GM12872 (cell line): ENCODE results near the gene LNPEP.

Experiments
- TF ChIP-seq, protein P1 (sequence below): IDR thresholded peaks from 3 replicates; pipeline ENCODE4 v1.5.1; 2011; ENCODE audit warnings: low read depth, mild to moderate bottlenecking, low read length, moderate library complexity; ENCODE audit not compliant: insufficient read depth

The LNPEP gene

DNA sequence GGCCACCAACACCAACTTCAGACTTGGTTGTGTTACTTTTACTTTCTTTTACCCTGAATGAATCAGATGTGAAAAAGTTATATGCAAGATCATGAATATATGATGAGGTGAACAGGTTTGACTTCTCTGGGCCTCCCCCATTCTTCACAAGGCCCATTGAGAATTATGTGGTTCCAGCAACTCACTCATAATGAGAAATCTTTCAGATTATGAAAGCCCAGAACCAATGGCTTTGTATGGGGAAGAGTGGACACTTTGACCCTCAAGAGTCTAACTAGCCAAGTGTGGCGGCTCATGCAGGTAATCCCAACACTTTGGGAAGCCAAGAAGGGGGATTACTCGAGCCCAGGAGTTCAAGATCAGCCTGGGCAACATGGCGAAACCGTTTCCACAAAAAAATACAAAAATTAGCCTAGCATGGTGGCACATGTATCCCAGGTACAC is 16.1 kb upstream of the LNPEP start:
- TF ChIP-seq, protein P1, sequence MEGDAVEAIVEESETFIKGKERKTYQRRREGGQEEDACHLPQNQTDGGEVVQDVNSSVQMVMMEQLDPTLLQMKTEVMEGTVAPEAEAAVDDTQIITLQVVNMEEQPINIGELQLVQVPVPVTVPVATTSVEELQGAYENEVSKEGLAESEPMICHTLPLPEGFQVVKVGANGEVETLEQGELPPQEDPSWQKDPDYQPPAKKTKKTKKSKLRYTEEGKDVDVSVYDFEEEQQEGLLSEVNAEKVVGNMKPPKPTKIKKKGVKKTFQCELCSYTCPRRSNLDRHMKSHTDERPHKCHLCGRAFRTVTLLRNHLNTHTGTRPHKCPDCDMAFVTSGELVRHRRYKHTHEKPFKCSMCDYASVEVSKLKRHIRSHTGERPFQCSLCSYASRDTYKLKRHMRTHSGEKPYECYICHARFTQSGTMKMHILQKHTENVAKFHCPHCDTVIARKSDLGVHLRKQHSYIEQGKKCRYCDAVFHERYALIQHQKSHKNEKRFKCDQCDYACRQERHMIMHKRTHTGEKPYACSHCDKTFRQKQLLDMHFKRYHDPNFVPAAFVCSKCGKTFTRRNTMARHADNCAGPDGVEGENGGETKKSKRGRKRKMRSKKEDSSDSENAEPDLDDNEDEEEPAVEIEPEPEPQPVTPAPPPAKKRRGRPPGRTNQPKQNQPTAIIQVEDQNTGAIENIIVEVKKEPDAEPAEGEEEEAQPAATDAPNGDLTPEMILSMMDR, result no peak

DNA sequence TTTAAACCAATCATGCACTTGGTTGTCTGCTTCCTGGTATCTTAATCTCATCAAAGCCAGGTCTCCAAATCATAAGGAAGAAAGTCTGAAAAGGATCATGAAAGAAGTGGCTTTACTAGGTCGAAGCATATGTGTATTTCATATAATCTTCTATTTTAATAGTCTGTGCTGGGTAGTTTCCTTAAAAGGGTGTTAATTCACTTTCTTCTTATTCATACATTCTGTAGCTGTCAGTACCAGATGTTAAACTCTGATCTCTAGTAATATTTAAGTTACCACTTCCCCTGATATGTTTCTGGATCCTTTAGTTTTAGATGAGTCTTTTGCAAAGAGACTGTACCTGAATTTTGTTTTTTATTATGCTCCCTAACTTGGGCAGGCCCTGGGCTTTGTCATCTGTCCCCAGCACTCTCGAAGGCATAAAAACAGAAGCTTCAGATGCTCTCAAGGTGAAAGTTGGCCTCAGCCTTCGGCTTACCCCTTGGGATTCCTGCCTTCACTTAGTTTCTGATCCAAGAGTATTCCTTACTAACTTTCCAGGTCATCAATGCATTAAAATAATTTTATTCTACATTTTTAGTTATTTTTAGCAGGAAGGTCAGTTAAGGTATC is 15.0 kb upstream of the LNPEP start:
- TF ChIP-seq, protein P1, result no peak

DNA sequence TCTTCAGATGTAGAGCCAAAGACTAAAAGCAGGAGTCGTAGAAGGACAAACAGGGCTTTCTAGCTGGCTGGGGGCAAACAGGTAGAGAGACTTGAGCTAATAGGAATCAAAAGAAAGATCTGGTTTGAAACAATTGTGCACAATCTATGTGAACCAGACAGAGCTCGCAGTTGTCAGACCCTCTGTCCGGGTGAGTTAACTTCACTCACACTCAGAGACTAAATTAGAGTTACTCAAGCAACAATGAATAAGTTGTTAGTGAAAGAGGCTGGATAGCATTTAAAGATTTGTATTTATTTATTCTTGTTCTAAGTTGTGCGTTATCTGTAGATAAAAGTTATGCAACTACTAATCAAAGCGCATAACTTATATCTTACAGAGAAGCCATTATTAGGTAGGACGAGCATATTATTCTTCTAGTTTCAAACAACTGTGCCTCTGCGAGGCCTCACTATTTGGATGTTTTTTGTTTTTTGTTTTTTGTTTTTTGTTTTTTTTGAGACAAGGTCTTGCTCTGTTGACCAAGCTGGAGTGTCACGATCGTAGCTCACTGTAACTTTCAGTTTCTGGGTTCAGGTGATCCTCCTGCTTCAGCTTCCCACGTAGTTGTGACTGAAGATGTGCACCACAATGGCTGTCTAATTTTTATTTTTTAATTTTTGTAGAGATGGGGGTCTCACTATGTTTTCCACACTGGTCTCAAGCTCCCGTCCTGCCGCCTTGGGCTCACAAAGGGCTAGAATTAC is 13.2 kb upstream of the LNPEP start:
- TF ChIP-seq, protein P1, result no peak

DNA sequence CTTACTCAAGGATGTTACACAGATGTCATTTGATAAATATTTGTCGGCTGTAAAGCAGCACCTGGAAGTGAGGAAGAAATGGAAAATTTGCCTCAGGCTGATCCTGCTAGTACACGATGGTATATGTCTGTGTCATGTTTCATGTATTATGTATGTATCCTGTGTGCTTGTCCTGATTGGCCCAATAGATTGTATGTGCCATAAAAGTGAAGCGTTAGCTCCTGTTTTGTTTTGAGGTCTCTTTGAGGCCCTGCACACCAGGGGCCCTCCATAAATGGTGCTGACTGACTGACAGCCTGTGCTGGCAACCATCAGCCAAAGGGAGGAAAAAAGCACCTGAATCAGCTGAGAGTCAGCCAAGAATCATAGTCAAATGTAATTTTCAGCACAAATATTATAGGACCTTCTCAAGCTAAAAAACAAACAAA is 11.8 kb upstream of the LNPEP start:
- TF ChIP-seq, protein P1, result no peak

DNA sequence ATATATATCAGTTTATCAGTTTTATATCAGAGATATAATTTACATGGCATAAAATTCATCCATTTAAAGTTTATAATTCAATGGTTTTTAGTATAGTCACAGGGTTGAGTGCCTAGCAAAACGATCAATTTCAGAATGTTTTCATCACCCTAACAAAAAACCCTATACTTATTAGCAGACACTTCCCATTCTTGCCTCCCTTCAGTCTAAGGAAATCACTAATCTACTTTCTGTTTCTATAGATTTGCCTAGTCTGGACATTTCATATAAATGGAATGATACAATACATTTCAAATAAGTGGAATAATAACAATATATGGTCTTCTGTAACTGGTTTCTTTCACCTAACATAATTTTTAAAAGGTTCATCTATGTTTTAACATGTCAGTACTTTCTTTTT is 9.6 kb upstream of the LNPEP start:
- TF ChIP-seq, protein P1, result no peak

DNA sequence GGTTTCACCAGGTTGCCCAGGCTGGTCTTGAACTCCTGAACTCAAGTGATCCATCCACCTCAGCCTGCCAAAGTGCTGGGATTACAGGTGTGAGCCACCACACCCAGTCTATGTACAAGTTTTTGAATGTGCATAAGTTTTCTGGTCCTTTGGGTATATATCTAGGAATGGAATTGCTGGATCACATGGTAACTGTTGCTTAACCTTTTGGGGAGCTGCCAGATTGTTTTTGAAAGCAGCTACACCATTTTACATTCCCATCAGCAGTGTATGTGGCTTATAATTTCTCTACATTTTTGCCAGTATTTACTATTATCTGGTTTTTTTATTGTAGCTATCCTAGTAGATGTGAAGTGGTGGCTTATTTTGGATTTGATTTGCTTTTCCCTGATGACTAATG is 8.9 kb upstream of the LNPEP start:
- TF ChIP-seq, protein P1, result no peak

DNA sequence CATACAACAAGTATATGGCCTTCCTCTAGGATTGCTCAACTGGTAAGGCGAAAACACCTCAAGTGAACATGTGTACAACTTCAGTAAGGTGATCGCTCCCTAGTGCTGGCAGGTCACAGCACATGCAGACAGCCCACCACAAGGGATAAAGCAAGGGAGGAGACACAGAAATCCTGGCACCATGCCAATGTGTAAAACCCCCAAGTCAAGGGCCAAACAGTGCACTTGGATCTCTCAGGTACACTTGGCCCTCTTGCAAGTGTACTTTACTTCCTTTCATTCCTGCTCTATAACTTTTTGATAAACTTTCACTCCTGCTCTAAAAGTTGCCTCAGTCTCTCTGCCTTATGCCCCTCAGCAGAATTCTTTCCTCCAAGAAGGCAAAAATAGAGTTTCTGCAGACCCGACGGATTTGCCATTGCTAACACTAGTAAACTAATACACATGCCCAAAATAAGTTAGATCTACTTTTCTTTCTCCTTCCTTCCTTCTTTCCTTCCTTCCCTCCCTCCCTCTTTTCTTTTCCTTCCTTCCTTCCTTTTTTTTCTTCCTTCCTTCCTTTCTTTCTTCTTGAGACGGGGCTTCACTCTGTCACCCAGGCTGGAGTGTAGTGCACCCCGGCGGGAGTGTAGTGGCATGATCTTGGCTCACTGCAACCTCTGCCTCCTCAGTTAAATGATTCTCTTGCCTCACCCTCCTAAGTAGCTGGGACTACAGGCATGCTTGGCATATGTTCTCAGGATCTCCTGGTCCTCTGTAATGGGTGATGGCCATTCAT is 6.8 kb upstream of the LNPEP start:
- TF ChIP-seq, protein P1, result no peak
